ENCODE results near the gene CACNB4.

DNA sequence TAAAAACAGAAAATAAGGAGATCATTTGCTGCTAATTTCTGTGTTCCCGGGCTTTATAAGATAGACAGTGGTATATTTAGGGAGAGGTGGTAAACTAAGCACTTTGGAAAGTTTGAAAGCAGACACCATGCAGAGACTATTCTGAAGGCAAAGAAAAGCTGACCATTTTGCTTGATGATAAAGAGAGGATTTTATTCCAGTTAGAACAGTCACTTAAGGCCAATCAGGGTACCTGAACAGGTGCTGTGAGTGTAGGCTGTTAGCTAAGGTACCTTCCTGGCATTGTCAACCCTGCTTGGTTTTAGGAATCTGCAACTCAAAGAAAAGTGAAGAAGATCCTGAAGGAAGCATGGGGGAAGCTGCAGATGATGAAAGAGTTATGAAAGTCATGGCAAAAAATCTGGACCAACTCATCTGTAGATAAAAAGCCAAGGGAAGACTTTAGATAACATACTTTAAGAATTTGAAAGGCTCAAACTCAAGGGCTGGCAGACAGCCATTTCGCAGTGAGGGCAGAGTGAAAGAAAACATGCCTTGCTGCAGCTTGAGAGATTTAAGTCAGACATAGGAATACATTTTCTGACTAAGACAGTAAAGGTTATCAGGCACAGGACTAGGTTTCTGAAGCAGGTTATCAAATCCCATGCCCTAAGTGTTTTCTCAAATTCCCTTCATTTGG is 190.5 kb downstream of the CACNB4 start:
- TF ChIP-seq, protein P1, sequence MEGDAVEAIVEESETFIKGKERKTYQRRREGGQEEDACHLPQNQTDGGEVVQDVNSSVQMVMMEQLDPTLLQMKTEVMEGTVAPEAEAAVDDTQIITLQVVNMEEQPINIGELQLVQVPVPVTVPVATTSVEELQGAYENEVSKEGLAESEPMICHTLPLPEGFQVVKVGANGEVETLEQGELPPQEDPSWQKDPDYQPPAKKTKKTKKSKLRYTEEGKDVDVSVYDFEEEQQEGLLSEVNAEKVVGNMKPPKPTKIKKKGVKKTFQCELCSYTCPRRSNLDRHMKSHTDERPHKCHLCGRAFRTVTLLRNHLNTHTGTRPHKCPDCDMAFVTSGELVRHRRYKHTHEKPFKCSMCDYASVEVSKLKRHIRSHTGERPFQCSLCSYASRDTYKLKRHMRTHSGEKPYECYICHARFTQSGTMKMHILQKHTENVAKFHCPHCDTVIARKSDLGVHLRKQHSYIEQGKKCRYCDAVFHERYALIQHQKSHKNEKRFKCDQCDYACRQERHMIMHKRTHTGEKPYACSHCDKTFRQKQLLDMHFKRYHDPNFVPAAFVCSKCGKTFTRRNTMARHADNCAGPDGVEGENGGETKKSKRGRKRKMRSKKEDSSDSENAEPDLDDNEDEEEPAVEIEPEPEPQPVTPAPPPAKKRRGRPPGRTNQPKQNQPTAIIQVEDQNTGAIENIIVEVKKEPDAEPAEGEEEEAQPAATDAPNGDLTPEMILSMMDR (IDR thresholded peaks at IDR 0.05 in 2 of 3, conservative IDR thresholded peaks at IDR 0.05 in 1 of 3; ENCODE audit: control insufficient read depth in 2 of 3, extremely low read depth in 1 of 3, insufficient read depth in 1 of 3, low read depth in 3 of 3, low read length in 3 of 3) = no peak
- no peak for TF ChIP-seq POLR2A (IDR thresholded peaks at IDR 0.05; ENCODE audit: low read depth, low read length)
